IMR-90 (cell line): ENCODE results near the gene NFIA. TPM values are rescaled to one million over a fixed set of nuclear protein-coding genes. Genes with fewer than 3 reads are reported as not detected.

Experiments
- ATAC-seq: fragments of 200-7000 bp; cut with Tn5 transposase; 2 replicates; pipeline ENCODE4 v1.9.1; 2020; ENCODE audit warnings: low read depth, mild to moderate bottlenecking, moderate library complexity
- BruUV-seq: library from RNA; stranded (reverse); fragments of 400-500 nt; replicated peaks from 2 replicates; lab custom pipeline; 2021; lab: Mats Ljungman, UMichigan
- CTCF ChIA-PET: fragments of 300-600 bp; formaldehyde crosslinking; extraction: SDS; loops from one replicate; lab custom pipeline; 2021; ENCODE audit warnings: antibody characterized with exemption; lab: Yijun Ruan, JAX
- POLR2A ChIA-PET: fragments of 300-600 bp; sonication (Branson Sonifier 250); formaldehyde crosslinking; loops from one replicate; lab custom pipeline; 2022; ENCODE audit warnings: antibody characterized with exemption; ENCODE audit not compliant: unreplicated experiment; lab: Charles Lee
- DNase-seq: peaks from one replicate; pipeline ENCODE4 v3.0.0; 2013
- H2AFZ ChIP-seq: replicated peaks from 2 replicates; pipeline ENCODE3; 2013; ENCODE audit warnings: low read length, mild to moderate bottlenecking; ENCODE audit not compliant: poor library complexity
- H2AK5ac ChIP-seq: 2 replicates; pipeline ENCODE4 v1.6.1; 2013; ENCODE audit warnings: low read depth, low read length, inconsistent platforms
- H2AK9ac ChIP-seq: replicated peaks from 2 replicates; pipeline ENCODE3; 2013; ENCODE audit warnings: mild to moderate bottlenecking, low read depth, low read length, moderate library complexity; ENCODE audit not compliant: poor library complexity
- H2BK120ac ChIP-seq: 2 replicates; pipeline ENCODE4 v1.6.1; 2013; ENCODE audit warnings: low read depth, low read length, inconsistent platforms
- H2BK15ac ChIP-seq: 3 replicates; pipeline ENCODE4 v1.6.1; 2013; ENCODE audit warnings: low read depth, low read length, inconsistent platforms
- H2BK20ac ChIP-seq: 2 replicates; pipeline ENCODE4 v1.6.1; 2013; ENCODE audit warnings: low read depth, mild to moderate bottlenecking, inconsistent platforms, low read length, moderate library complexity
- H2BK5ac ChIP-seq: 2 replicates; pipeline ENCODE4 v1.6.1; 2013; ENCODE audit warnings: mild to moderate bottlenecking, low read depth, low read length, inconsistent platforms; ENCODE audit not compliant: poor library complexity, severe bottlenecking
- H3K14ac ChIP-seq: replicated peaks from 2 replicates; pipeline ENCODE4 v1.6.1; 2013; ENCODE audit warnings: low read depth, low read length, inconsistent platforms
- H3K18ac ChIP-seq: 2 replicates; pipeline ENCODE4 v1.6.1; 2013; ENCODE audit warnings: low read depth, low read length, control low read depth
- H3K23ac ChIP-seq: 2 replicates; pipeline ENCODE4 v1.6.1; 2013; ENCODE audit warnings: low read depth, low read length, inconsistent platforms
- H3K27ac ChIP-seq: 2 replicates; pipeline ENCODE4 v1.5.1; 2013; ENCODE audit warnings: mild to moderate bottlenecking, control low read depth, low read length; ENCODE audit not compliant: insufficient read depth
- H3K27me3 ChIP-seq: 2 replicates; pipeline ENCODE4 v1.6.1; 2013; ENCODE audit warnings: low read length; ENCODE audit not compliant: control insufficient read depth, insufficient read depth
- H3K36me3 ChIP-seq: 2 replicates; pipeline ENCODE4 v1.6.1; 2013; ENCODE audit warnings: low read length, mixed read lengths; ENCODE audit not compliant: control insufficient read depth, insufficient read depth
- H3K4ac ChIP-seq: 2 replicates; pipeline ENCODE4 v1.6.1; 2013; ENCODE audit warnings: low read depth, low read length, inconsistent platforms
- H3K4me1 ChIP-seq: 2 replicates; pipeline ENCODE4 v1.6.1; 2013; ENCODE audit warnings: low read length, mixed read lengths; ENCODE audit not compliant: control insufficient read depth, insufficient read depth
- H3K4me2 ChIP-seq: 2 replicates; pipeline ENCODE4 v1.6.1; 2013; ENCODE audit warnings: low read depth, mild to moderate bottlenecking, control low read depth, low read length, moderate library complexity
- H3K4me3 ChIP-seq: 2 replicates; pipeline ENCODE4 v1.5.1; 2013; ENCODE audit warnings: low read depth, mild to moderate bottlenecking, control low read depth, low read length, moderate library complexity; ENCODE audit not compliant: insufficient read depth
- H3K56ac ChIP-seq: 2 replicates; pipeline ENCODE4 v1.6.1; 2013; ENCODE audit warnings: low read length, inconsistent platforms; ENCODE audit not compliant: insufficient read depth; ENCODE audit errors: extremely low read depth
- H3K79me1 ChIP-seq, 2 experiments: 2 replicates each; pipeline ENCODE4 v1.6.1; 2013; ENCODE audit warnings: low read length in 2 of 2, inconsistent platforms in 1 of 2, low read depth in 1 of 2
- H3K9ac ChIP-seq: 2 replicates; pipeline ENCODE4 v1.6.1; 2013; ENCODE audit warnings: low read depth, low read length, control low read depth
- H3K9me1 ChIP-seq: 2 replicates; pipeline ENCODE4 v1.6.1; 2013; ENCODE audit warnings: low read length, inconsistent platforms; ENCODE audit not compliant: insufficient read depth
- H3K9me3 ChIP-seq: 2 replicates; pipeline ENCODE4 v1.6.1; 2013; ENCODE audit warnings: low read length; ENCODE audit not compliant: control insufficient read depth, insufficient read depth
- H4K20me1 ChIP-seq: 2 replicates; pipeline ENCODE4 v1.6.1; 2013; ENCODE audit warnings: low read length, inconsistent platforms; ENCODE audit not compliant: insufficient read depth
- H4K5ac ChIP-seq: 2 replicates; pipeline ENCODE4 v1.6.1; 2013; ENCODE audit warnings: mild to moderate bottlenecking, low read depth, low read length, control low read depth
- H4K8ac ChIP-seq, 2 experiments: 2 replicates each; pipeline ENCODE4 v1.6.1; 2013; ENCODE audit warnings: low read depth in 2 of 2, low read length in 2 of 2, control low read depth in 1 of 2, inconsistent platforms in 1 of 2
- H4K91ac ChIP-seq: 2 replicates; pipeline ENCODE4 v1.6.1; 2013; ENCODE audit warnings: low read depth, low read length, inconsistent platforms; ENCODE audit not compliant: insufficient read depth
- FOS ChIP-seq: fragments of 150-350 bp; IDR thresholded peaks from 2 replicates; pipeline ENCODE4 v1.6.1; 2016; ENCODE audit warnings: low read depth, low read length
- MAFK ChIP-seq: IDR thresholded peaks from 2 replicates; pipeline ENCODE4 v1.6.1; 2012; ENCODE audit warnings: low read depth, low read length, improper control_type of control experiment
- MAZ ChIP-seq: IDR thresholded peaks from 2 replicates; pipeline ENCODE4 v1.6.1; 2012; ENCODE audit warnings: low read depth, mild to moderate bottlenecking, low read length, improper control_type of control experiment, moderate library complexity, borderline replicate concordance
- MXI1 ChIP-seq: IDR thresholded peaks from 2 replicates; pipeline ENCODE4 v1.6.1; 2012; ENCODE audit warnings: low read depth, mild to moderate bottlenecking, low read length, moderate library complexity, borderline replicate concordance
- NFE2L2 ChIP-seq: fragments of 150-350 bp; IDR thresholded peaks from 2 replicates; pipeline ENCODE4 v1.6.1; 2016; ENCODE audit warnings: low read depth, mild to moderate bottlenecking, low read length
- RCOR1 ChIP-seq: IDR thresholded peaks from 2 replicates; pipeline ENCODE4 v1.6.1; 2012; ENCODE audit warnings: mild to moderate bottlenecking, low read length, improper control_type of control experiment; ENCODE audit not compliant: insufficient replicate concordance
- RFX5 ChIP-seq: IDR thresholded peaks from 2 replicates; pipeline ENCODE4 v1.8.0; 2012; ENCODE audit warnings: low read depth, mild to moderate bottlenecking, low read length, moderate library complexity
- SMC3 ChIP-seq: fragments of 150-350 bp; IDR thresholded peaks from 2 replicates; pipeline ENCODE4 v1.6.1; 2016; ENCODE audit warnings: low read depth, mild to moderate bottlenecking, antibody characterized with exemption, low read length, moderate library complexity
- WGBS, 2 experiments: methylation state at CpG; one replicate each; pipeline versions ENCODE4 v1.1.5 to v1.1.7; 2013; ENCODE audit warnings: missing lambda C conversion rate in 2 of 2; ENCODE audit not compliant: insufficient read length in 1 of 2; ENCODE audit errors: extremely low coverage in 2 of 2; 5-methylcytosine and 5-hydroxymethylcytosine counted together
- dilution Hi-C: fragments of 300-500 bp; cut with HindIII; formaldehyde crosslinking; loops from one replicate; pipeline ENCODE4 v1.14.3; 2018; ENCODE audit warnings: low sequenced_read_pairs; ENCODE audit not compliant: unreplicated experiment
- in situ Hi-C: fragments of 300-500 bp; cut with MboI; formaldehyde crosslinking; loops from 3 replicates; pipeline ENCODE4 v1.14.3; 2019; ENCODE audit warnings: low sequenced_read_pairs, inconsistent platforms, mixed read lengths
- intact Hi-C: fragments of 100-400 bp; cut with micrococcal nuclease; formaldehyde crosslinking; loops from 2 replicates; pipeline ENCODE4 v1.10.0; 2022
- polyA plus RNA-seq, 3 experiments: library from polyadenylated mRNA; depleted of rRNA; stranded (reverse); fragments of >200 nt; gene quantifications; 2 replicates each; pipeline ENCODE4 v1.2.3, GENCODE V29; 2012; ENCODE audit warnings: low replicate concordance in 1 of 3
- total RNA-seq: library from RNA; depleted of rRNA; stranded (reverse); fragments of >200 nt; gene quantifications from 2 replicates; pipeline ENCODE4 v1.2.3, GENCODE V29; 2012
- TF ChIP-seq, protein P1 (sequence below): fragments of 150-350 bp; IDR thresholded peaks from 2 replicates; pipeline ENCODE4 v1.6.1; 2017; ENCODE audit warnings: mild to moderate bottlenecking, antibody characterized with exemption, low read length, low read depth
- TF ChIP-seq, protein P2 (sequence below): conservative IDR thresholded peaks from 2 replicates; pipeline ENCODE4 v1.5.1; 2012; ENCODE audit warnings: mild to moderate bottlenecking, low read depth, low read length, improper control_type of control experiment

The NFIA gene
- total and polyA plus RNA-seq, 2 of the 4 experiments (the other 2 are of a cell fraction), result 1.6 to 2.2 TPM

DNA sequence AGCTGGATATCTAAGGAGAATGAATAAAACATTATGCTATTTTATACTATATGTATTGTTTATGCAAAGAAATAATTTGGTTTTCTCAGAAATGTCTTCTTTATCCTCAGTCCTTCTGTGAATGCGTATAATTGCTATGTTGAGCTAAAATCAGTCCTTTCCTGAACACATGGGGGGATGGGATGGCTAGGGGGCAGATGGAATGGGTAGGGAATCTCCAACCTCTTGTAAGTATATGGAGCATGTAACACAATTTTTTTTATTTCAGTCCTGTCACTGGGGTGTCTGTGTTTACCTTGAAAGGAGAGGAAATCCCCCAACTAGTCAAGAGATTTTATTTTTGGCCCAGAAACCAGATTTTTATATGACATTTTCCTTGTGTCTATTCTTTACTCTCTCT, 291.8 kb downstream of the NFIA start:
- Histone ChIP-seq H2BK15ac (no peak overlapping the region), H4K91ac (no peak overlapping the region), H2BK5ac (no peak overlapping the region), H3K36me3 (no peaks in the 10 kb centered on the region), H2AFZ (no peak overlapping the region), H4K5ac (no peak overlapping the region), H3K27me3 (no peaks in the 10 kb centered on the region; the same call in 1 of the 2 replicates), H3K9ac (no peak overlapping the region), H3K4ac (no peak overlapping the region), H3K4me3 (no peak overlapping the region), H2AK5ac (no peak overlapping the region), H3K4me2 (no peak overlapping the region), H2BK120ac (no peak overlapping the region), H3K18ac (no peak overlapping the region), H4K20me1 (no peaks in the 10 kb centered on the region), H2AK9ac (no peak overlapping the region), H3K23ac (no peak overlapping the region), H3K79me1 (no peaks in the 10 kb centered on the region), H3K4me1 (no peaks in the 10 kb centered on the region), H4K8ac (no peak overlapping the region), H3K14ac (no peak overlapping the region), H3K27ac (no peak overlapping the region), H2BK20ac (no peak overlapping the region), H3K9me1 (no peaks in the 10 kb centered on the region), H3K9me3 (no peaks in the 10 kb centered on the region), H3K56ac (no peak overlapping the region)
- intact Hi-C loops, result no loop called here
- in situ Hi-C loops, result no loop called here
- TF ChIP-seq RCOR1, result no peak
- no peak for TF ChIP-seq MAFK
- TF ChIP-seq, protein P1, sequence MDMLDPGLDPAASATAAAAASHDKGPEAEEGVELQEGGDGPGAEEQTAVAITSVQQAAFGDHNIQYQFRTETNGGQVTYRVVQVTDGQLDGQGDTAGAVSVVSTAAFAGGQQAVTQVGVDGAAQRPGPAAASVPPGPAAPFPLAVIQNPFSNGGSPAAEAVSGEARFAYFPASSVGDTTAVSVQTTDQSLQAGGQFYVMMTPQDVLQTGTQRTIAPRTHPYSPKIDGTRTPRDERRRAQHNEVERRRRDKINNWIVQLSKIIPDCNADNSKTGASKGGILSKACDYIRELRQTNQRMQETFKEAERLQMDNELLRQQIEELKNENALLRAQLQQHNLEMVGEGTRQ, result no peak
- TF ChIP-seq MXI1, result no peak
- no peak for TF ChIP-seq NFE2L2
- no peak for TF ChIP-seq RFX5
- no peak for TF ChIP-seq FOS
- no peak for TF ChIP-seq SMC3
- TF ChIP-seq MAZ, result no peak
- TF ChIP-seq, protein P2, sequence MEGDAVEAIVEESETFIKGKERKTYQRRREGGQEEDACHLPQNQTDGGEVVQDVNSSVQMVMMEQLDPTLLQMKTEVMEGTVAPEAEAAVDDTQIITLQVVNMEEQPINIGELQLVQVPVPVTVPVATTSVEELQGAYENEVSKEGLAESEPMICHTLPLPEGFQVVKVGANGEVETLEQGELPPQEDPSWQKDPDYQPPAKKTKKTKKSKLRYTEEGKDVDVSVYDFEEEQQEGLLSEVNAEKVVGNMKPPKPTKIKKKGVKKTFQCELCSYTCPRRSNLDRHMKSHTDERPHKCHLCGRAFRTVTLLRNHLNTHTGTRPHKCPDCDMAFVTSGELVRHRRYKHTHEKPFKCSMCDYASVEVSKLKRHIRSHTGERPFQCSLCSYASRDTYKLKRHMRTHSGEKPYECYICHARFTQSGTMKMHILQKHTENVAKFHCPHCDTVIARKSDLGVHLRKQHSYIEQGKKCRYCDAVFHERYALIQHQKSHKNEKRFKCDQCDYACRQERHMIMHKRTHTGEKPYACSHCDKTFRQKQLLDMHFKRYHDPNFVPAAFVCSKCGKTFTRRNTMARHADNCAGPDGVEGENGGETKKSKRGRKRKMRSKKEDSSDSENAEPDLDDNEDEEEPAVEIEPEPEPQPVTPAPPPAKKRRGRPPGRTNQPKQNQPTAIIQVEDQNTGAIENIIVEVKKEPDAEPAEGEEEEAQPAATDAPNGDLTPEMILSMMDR, result no peak
- DNase-seq (no peak), ATAC-seq (no peak)
- POLR2A ChIA-PET, result no interaction called here
- dilution Hi-C loops, result no loop called here
- BruUV-seq, result no TSS peak
- WGBS, 2 experiments, result no CpG with 5 or more reads among the region's 1 CpG
- CTCF ChIA-PET, result no interaction called here
